GM18517 (cell line): ENCODE results near the gene POFUT2.

Experiments used
- ATAC-seq: cut with Tn5 transposase; IDR thresholded peaks from one replicate; pipeline ENCODE4 v1.9.1; 2021; ENCODE audit warnings: mild to moderate bottlenecking, moderate library complexity; ENCODE audit not compliant: unreplicated experiment

Gene POFUT2

DNA sequence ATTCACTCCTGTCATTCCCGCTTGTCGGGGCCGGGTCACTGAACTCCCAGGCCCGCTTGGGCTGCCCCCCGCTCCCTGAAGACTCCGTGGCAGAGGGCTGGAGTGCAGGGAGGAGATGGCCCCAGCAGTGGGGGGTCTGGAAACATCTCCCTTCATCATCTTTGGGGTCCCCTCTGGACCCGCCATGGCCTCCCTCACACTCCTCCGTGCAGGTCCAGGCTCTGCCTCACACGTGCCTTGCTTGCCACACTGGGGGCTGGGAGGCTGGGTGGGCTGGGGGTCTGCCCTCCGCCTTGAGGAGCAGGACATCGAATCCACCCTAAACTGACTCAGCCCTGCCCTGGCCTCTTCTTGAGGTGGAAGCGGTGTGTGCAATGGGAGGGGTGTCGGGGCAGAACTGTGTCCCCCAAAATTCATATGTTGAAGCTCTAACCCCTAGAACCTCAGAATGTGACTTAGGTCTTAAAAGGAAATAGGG is 35.2 kb downstream of the POFUT2 start:
- no peak for ATAC-seq

DNA sequence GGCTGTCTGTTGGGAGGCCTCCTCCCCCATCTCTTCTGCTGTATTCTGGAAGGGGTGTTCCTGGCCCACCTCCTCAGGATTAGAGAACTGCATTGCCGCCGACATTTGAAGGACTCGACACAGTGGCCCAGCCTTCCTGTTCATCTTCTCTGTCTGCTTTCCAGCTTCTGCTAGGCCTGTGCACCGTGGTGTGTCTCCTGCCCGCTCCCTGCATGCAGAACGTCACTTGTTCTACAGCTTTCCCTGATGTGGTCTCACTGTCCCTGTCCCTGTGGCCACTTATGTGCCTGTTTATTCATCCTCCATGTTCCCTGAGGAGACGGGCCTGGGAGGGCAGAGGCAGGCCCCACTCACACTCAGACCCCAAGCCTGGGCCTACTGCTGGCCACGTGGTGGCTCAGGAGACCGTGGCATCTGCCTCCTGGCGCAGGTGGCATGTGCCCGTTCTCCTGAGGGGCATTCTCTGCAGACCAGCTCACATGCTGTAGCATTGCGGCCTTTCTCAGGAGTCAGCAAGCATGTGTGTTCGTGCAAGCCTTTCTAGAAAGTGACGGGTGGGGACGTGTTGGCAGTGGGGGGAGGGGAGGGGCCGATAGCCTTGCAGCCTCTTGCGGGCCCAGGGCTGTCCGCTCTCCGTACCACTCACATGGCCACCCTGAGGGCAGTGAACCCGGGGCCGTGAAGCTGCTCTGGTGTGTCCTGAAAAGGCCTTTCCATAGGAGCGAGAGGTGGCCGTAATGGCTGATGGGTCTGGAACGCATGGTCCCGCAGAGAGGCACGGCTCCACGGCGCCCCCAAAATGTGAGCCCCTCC is 35.9 kb downstream of the POFUT2 start:
- no peak for ATAC-seq

DNA sequence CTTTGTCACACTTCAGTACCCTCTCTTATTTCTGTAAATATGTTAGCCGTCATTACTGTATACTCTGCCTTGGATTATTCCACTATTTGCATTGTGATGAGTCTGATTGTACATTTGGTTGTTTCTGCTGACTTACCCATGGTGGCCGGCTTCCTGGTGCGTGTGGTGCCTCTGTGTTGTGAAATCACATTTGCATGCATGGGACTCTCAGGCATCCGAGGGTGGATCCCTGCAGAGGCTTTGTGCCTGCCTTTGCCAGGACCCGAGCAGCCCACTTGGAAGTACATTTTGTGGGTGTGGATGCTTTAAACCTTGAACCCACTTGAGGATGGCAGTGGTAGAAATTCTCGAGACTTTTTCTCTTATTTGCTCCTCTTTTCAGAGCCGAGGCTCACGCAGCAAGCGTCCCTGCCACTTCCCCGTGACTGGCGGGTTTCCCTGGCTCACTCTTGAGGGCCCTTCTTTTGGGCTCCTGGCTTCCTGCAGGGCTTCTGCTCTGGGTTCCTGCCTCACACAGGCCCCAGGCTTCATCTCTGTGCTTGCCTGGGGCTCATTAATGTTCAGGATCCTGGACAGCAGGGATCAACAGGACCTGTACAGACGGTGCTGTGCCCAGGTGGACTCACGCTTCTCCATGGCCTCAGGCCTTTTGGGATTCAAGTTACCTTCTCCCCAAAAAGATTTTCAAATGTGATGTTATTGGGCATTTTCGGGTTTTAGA is 36.6 kb downstream of the POFUT2 start:
- no peak for ATAC-seq

DNA sequence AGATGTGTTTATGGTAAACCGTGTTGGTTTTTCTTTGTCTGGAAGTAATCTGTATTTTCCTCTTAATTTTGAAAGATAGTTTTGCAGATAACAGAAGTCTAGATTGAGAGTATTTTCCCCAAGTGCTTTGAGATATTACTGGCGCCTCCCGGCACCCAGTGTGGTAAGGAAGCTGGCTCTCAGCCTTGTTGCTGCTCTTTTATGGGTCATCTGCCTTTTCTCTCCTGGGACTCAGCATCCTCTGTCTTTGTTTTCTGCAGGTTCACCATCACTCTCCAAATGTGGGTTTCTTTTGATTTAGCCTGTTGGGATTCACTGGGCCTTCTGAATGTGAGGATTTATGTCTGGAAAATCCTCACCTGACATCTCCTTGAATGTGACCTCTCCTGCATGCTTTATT is 37.4 kb downstream of the POFUT2 start:
- ATAC-seq: no peak

DNA sequence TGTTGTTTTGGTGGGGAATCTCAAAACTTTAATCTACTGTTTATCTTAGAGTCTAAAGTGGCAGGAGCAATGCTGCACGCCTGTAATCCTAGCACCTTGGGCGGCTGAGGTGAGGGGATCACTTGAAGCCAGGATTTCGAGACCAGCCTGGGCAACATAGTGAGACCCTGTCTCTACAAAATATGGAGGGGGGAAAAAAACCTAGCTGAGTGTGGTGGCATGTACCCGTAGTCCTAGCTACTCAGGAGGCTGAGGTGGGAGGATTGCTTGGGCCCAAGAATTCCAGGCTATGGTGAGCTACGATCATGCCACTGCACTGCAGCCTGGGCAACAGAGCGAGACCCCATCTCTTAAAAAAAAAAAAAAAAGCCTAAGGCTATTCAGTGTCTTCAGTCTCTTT is 38.1 kb downstream of the POFUT2 start:
- ATAC-seq: no peak

DNA sequence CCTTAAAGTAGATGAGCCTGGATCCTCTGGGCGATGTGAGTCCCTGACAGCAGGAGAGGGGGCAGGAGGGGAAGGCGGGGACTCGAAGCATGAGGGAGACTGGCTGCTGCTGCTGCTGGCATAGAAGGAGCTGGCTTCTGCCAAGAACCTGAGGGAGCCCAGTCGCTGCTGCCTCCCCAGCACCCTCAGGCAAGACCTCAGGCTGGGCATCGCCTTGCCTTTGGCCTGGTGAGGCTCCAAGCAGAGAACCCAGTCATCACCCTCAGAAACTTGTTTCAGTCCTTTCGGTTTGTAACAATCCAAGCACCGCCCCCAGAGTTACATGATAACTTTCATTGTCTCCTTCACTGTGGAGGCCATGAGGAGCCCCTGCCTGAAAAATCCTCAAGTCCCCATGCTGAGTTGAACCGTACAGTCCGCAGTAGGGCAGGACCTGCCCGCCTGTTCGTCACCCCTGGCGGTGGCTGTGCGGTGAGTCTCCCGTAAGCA is 38.8 kb downstream of the POFUT2 start:
- no peak for ATAC-seq

DNA sequence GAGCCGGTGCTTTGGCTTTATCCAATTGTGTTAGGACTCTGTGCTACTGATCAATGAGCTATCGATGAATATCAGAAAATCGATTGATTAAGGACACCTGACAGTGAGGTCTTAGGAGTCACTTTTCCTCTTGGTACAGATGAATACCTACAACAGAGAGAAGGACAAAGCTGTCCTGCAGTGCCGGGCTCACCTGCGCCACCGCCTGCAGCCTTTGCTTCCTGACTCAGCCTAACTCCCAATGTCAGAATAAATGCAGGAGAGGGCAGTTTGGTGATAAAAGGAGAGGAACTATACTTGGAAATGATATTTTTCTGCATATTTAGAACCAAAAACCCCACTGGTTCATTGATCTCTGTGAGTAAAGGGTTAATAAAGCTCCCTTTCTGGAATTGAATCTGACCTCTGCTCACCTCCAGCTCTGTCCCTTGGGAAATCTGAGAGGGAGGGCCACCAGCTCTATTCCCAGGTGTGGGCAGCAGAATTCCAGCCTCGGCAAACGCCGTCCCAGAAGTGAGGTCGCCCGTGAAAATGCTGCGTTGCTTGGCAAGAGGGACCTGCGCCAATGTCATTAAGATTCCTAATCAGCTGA is 39.3 kb downstream of the POFUT2 start:
- no peak for ATAC-seq

DNA sequence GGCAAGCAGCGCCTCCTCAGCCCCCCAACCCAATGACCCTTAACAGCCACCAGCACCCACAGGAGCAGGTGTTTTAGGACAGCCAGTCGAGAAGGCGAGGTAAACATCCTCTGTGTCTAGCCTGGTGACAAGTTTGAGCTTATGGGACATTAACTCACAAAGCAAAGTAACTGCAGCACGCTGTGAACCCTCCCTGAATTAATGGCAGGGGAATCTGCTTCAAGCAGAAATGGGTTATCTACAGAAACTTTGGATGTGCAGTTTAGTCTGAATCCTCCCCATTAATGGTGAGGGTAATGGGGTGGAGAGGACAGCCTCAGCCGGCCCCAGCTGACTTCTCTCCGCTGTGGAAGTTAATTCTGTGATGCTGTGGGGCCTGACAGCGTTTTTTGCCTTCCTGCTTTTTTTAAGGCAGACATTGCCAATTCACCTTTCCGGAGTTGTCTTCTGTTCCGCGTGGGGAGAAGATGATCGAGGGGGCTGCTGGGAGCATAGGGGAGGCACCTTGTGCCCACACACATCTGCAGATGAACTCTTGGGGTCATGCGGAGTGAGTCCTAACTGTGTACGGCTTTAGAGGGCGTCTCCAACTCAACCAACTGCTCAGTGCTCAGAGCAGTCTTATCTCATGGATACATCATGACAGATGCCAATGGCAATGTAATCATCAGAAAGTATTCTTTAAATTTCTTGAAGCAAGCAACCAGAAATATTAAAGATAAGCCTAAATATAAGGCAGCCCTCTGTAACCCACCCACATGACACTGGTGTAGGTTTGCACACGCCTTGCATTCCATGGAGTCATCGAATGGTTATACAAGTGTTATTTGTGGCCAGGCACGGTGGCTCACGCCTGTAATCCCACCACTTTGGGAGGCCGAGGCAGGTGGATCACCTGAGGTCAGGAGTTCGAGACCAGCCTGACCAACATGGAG is 41.0 kb downstream of the POFUT2 start:
- no peak for ATAC-seq

DNA sequence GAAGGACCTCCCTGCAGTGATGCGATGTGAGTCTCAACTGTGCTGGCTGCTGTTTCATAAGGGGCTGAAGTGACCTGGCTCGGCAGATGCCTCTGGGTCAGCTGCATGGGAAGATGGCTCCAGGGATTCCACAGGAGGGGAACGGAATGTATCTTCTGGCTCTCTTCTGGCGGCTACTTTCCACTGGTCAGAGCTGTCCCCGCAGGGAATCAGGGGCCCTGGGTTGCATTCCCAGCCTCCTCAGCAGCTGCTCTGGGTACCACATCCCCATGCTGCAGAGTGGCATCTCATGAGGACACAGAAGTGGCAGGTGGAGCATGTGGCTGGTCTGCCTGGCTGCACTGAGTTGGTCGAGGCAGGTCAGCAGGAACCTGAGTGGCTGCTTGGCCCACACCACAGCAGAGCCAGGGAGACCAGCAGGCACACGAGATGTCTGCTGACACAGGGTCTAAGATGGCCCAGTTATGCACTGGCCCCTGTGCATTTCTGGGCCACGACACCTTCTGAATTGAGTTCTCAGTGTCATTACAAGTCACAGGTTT is 42.8 kb downstream of the POFUT2 start:
- ATAC-seq: no peak

DNA sequence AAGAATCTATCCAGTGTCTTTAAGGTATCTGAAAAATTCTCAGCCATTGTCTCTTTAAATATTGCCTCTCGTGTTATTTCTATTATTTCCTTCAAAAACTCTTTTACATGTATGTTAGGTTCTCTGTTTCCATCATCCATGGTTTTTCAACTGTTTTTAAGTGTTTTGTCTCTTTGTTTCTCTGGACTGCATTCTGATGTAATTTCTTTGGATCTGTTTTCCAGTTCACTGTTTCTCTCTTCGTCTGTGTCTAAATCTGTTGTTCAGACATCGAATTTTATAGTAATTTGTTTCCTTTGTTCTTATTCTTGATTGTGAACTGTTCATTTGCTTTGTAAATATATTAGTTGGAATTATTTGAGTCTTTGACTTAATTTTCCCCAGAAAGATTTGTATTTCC is 44.1 kb downstream of the POFUT2 start:
- no peak for ATAC-seq

DNA sequence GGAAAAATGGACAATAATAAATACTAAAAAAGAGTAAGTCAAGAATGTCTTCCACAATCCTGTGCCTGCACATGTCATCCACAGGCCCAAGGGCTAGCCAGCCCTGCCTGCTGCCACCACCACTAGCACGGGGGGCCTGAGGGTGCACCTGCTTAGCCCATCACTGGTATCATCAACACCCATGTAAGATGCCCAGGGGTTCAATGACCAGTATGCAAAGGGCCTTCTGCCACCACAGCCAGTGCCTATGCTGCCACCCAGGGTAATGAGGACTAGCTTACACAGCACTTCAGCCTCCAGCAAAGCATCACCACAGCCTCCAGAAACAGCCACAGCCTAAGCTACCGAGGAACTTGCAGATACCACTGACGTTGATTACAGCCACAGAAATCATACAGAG is 46.3 kb downstream of the POFUT2 start:
- no peak for ATAC-seq

DNA sequence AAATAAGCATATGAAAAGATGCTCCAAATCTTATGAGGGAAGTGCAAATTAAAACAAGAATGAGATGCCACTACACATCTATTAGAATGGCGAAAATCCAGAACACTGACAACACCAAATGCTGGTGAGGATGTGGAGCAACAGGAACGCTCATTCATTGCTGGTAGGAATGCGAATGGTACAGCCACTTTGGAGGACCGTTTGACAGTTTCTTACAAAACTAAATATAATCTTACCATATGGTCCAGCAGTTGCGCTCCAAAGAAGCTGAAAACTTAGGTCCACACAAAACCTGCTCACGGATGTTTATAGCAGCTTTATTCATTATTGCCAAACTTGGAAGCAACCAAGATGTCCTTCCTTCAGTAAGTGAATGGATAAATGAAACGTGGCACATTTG is 50.3 kb downstream of the POFUT2 start:
- ATAC-seq: no peak

DNA sequence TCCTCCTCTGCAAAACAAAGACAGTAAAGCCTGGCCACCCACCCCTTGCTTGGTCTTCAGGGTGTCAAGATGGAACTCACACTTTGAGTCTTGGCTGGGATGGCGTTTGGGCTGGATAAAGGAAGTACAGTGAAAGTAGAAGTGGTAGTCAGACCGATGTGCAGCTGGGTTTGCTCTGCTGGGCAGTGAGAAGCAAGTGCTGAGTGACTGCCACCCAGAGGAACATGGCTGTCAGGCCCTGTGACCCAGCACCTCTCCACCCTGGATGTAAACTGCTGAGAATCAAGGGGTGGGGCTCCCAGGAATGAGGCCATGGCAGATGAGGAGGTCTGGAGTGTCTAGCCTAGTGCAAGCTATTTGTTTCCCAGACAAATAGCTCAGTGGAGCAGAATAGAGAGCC is 51.2 kb downstream of the POFUT2 start:
- no peak for ATAC-seq

DNA sequence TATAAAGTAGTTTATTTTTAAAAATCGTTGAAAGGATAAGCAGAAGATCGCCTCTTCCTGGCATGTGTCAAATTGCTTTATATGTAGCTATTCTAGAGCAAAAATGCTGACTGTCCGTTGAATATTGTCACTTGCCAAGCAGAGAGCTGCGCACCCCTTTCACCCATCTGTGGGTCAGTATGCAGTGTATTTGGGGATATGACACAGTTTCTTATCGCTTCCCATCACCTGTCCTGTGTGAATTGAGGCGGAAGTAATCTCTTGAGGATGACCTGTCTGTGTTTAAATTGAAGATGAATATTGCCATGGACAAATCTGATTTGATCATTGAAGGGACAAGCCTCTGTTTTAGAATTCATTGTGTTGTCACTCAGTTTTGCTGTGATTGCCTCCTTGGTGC is 52.2 kb downstream of the POFUT2 start:
- ATAC-seq: no peak

DNA sequence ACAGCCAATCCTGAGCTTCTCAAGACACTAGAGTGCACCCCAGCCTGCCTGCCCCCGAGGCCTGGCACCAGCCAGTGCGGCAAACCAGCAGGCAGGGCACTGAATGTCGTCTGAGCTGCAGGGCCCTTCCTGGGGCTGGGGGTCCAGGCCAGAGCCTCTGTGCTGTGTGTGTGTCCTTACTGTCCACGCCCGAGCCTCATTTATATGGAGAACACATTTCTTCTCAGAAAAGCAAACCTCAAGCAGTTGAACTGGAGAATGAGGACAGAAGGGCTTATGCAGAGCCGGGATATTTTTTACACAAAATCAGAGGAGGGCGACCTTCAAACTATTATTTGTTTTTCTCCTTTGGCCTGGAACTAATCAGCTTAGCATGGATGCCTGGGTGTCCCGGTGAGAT is 52.7 kb downstream of the POFUT2 start:
- ATAC-seq: no peak

DNA sequence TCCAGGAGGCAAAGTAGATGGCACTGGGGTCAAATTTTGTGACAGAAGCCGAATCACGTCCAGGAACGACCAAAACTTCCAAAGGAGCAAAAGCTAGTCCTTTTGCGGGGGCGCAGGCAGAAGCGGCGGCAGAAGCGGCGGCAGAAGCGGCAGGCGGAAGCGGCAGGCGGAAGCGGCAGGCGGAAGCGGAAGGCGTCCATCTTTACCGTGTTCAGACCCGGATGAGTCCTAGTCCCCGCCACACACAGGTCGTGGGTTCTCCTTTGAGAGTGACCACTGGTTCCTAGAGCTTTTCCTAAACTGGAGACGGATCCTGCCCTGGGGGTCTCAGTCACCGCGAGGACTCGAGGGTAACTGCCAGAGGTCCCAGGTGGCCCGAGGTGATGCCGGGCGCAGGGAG is 53.6 kb downstream of the POFUT2 start:
- ATAC-seq: no peak

DNA sequence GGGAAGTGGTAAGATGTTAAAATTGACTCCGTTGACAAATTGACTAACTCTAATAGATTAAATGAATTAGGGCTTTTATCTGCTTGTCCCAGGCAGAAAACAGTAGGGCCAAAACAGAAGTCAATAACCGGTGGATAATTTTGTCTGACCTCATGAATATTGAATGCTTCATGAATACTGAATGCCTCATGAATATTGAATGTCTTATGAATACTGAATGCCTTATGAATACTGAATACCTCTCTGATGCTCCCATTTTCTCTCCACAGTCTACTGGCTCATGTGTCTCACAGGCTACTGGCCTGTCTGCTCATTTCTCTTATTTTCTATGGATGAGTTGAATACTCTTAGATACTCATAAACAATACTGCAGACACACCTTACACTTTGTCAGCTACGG is 56.0 kb downstream of the POFUT2 start:
- ATAC-seq: no peak

DNA sequence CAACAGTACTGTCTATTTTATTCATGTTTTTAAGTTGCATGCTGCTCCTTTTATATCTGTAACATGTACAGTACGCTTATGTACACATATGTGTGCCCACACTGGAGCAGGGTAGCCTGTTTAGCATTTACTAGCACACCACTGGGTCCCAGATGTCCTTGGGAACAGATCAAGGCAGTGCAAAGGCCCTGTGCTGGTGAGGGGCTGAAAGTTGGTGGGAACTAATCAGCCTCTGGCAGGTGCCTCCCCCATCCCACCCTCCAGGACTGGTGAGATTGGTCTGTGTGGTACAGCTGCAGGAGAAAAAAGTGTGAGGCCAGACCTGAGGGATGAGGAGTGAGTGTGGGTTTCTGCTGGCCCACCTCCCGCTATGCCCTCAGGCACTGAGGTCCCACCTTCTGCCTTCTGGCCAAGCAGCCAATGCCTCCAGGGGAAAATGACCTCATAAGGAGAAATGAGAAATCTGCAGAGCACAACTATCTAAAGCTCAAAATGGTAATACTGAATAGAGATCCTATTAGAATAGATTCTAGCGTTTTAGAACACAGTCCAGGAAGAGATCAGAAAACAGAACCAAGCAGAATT is 58.9 kb downstream of the POFUT2 start:
- ATAC-seq: no peak

DNA sequence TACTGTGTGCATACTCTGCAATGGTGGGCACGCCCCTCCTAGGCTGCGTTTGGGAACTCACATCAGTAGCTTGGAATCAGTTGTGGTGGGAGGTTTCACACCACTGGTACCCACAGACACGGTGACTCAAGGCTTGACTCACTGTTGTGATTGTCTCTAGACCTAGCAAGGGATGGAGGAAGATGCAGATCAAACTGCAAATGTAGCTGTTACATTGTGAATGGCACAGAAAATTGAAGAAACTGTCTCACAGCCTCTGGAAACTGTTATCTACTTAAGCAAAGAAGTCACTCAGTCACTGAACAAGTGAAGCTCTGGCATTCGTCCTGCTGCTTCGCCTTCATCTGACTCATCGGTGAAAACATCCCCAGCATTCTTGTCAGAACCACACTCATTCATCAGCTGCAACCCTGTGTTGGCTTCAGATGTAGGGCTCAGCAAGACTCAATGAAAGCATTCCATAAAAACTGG is 59.5 kb downstream of the POFUT2 start:
- no peak for ATAC-seq

DNA sequence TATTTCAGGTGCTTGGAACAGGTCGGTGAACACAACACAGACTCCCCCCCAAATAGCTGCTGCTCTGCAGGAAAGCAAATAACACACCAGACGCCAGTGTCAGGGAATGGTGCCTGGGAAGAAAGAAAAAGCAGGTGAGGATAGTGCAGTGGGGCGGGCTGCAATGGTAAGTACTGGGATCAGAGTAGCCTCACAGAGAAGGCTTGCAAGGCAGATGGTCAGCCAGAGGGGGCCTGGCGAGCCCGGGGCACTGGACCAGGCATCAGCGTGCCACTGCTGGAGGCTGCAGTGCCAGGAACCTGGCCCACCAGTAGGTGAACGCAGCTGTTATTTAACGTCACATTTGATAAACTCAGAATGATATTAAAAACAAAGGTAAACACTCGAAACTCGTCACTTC is 60.0 kb downstream of the POFUT2 start:
- no peak for ATAC-seq
